Tibial nerve (tissue), 3 donors: ENCODE data around the gene OVCH1.

Source experiments
- POLR2A ChIP-seq, 2 donors: fragments of 450-650 bp; IDR thresholded peaks; one replicate each; pipeline ENCODE4 v1.6.1; 2017; ENCODE audit warnings: antibody characterized with exemption in 2 of 2, mild to moderate bottlenecking in 2 of 2, moderate library complexity in 2 of 2
- TF ChIP-seq, protein P1 (sequence below), 5 experiments: fragments of 200-600 bp in 3 of 5; fragments of 450-650 bp in 2 of 5; sonication (generic) in 3 of 5; IDR thresholded peaks; one replicate each; pipeline ENCODE4 v1.5.1; 2016 to 2019; ENCODE audit warnings: antibody characterized with exemption in 5 of 5, mild to moderate bottlenecking in 3 of 5, moderate library complexity in 2 of 5

DNA sequence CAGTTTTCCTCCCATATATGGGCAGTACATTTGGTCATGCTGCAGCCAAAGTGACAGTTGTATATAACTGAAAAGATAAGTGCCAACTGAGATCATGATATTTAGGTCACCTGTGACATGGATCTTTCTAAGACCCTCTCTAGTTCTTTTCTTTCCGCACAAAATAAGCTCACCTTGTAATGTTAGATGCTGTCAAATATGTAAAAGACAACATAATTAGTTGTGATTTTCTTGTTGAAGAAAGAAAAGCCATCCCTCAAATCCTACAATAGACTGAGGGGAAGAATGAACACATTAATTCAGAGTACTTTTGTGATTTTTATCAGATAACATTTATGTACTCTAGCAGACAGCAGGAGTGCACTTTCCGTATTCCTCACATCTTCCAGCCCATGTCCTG is 37.4 kb downstream of the OVCH1 start:
- TF ChIP-seq, protein P1, sequence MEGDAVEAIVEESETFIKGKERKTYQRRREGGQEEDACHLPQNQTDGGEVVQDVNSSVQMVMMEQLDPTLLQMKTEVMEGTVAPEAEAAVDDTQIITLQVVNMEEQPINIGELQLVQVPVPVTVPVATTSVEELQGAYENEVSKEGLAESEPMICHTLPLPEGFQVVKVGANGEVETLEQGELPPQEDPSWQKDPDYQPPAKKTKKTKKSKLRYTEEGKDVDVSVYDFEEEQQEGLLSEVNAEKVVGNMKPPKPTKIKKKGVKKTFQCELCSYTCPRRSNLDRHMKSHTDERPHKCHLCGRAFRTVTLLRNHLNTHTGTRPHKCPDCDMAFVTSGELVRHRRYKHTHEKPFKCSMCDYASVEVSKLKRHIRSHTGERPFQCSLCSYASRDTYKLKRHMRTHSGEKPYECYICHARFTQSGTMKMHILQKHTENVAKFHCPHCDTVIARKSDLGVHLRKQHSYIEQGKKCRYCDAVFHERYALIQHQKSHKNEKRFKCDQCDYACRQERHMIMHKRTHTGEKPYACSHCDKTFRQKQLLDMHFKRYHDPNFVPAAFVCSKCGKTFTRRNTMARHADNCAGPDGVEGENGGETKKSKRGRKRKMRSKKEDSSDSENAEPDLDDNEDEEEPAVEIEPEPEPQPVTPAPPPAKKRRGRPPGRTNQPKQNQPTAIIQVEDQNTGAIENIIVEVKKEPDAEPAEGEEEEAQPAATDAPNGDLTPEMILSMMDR (IDR thresholded peaks at IDR 0.05) = no peak
- TF ChIP-seq POLR2A (IDR thresholded peaks at IDR 0.05) = no peak
